SKM-1 (cell line): ENCODE results near the gene SLC50A1.
A peak's percentile ranks its signal among the peaks of the same experiment; 100 is the strongest.

Experiments
- DNase-seq: peaks from one replicate; lab custom pipeline; 2025; ENCODE audit not compliant: unreplicated experiment; lab: John Stamatoyannopoulos, UW

The SLC50A1 gene

DNA sequence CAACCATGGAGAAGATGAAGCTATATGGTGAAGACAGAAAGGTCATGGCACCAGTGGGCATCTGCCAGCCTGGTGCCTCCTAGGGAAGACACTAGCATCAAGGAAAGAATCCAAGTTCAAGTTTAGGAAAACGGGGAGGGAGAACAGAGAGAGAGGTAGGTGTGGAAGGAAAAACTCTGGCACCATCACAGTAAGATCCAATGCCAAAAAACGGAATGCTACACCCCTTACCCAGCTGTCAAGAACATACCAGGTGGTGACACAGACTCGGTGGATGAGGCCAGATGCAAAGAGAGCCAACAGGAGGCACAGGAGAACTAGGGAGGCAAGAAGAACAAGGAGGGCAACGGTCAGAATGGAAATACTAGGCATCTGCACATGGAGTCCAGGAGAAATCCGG lies 33.9 kb downstream of the SLC50A1 start:
- no peak for DNase-seq

DNA sequence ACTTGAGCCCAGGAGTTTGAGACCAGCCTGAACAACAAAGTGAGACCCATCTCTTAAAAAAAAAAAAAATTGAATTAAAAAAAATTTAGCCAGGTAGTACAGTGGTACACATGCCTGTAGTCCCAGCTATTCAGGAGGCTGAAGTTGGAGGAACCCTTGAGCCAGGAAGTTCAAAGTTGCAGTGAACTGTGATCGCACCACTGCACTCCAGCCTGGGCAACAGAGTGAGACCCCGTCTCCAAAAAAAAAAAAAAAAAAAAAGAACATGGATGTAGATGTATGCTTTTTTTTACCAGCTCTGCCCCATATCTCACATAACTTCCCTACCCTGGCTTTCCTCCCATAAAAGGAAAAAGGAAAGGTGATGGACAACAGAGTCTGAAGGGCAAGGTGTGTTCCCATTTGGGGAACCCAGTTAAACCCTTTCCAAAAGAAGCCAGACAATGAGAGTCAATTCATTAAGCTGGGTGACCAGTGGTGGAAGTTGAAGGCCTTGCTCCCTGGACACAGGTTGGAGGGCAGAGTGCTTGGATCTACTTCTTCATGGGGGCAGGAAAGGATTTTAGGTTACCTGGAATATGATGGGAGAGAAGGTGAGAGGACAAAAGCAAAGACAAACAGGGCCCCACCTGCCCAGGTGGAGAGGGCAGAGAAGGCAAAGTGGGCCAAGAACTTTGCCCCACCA lies 34.6 kb downstream of the SLC50A1 start:
- DNase-seq, result no peak

- no peak for DNase-seq
Measured at GRCh38 chr1:155170806-155171205, 35.2 kb downstream of the SLC50A1 start.

DNA sequence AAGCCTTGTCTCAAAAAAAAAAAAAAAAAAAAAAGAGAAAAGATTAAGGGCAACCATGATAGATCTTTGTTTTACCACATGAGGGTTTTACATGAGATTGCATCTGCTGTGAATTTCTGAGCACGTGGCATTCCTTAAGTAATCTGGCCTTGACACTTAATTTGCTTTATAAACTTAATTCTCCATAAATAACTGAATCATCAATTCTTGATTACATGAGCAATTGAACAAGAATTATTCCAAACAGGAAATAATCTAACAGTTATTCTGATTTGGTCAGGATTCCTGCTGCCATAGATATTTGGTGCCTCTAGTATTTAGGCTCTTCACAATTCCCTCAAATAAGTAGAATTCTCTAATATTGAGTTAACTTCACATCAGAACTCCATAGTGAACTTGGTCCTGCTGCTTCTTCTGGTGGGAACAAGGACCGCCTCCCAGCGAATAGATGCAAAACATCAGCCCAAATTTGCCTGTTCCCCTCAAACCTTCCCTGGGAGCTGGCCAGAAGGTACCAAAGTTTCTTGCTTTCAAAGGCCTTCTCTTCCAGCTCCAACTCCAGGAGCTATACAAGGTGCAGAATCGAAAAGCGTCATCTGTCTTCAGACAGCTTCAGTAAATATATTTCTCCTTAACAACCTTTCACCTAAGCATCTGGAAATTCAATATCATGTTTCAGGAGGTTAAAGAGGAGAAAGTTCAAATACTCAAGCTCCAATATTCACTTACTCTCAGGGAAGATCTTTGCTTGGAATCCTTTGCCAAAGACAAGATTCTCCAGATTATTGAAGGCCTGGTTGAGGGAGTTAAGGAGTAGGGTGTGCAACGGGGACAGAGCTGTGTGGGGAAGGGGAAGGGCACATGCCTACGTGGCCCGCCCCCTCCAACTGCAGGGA lies 36.4 kb downstream of the SLC50A1 start:
- DNase-seq, result no peak

DNA sequence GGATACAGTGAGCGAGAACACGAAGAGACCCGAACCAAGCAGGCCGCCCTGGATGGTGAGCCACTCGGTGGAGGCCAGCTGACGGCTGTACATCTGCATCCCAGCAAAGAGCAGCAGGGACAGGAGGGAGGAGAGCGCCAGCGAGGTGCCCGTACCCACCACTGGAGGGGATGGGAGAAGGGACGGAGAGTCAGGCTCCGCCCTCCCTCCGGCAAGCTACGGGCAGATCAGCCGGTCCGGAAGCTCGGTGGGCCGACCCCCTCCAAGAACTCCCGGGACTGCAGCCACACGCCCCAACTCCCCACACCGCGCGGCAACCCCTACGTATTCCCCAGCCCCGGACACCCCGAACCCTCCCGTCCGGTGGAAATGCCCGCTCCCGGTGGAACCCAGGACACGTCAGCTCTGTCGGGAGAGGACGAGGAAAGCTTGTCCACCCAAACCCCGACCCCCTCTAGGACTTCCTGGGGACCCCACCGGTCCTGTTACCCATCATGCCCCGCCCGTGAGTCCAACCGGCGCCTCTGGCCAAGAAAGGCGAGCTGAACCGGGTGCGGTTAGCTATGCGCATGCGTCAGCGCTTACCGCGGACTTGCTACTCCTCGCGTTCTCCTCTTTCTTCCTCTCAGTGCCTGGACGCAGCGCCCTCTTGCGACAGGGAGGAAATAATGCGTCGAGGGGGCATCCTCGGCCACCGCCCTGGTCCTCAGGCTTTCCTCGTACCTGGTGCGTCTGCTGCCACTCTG lies 37.3 kb downstream of the SLC50A1 start, which contains the start of gene KRTCAP2:
KRTCAP2 (minus strand) TSS at position 573 of the 746 bp plus-strand sequence; CDS start at position 493, 80 bp downstream.
- DNase-seq, result peak; percentile 99

DNA sequence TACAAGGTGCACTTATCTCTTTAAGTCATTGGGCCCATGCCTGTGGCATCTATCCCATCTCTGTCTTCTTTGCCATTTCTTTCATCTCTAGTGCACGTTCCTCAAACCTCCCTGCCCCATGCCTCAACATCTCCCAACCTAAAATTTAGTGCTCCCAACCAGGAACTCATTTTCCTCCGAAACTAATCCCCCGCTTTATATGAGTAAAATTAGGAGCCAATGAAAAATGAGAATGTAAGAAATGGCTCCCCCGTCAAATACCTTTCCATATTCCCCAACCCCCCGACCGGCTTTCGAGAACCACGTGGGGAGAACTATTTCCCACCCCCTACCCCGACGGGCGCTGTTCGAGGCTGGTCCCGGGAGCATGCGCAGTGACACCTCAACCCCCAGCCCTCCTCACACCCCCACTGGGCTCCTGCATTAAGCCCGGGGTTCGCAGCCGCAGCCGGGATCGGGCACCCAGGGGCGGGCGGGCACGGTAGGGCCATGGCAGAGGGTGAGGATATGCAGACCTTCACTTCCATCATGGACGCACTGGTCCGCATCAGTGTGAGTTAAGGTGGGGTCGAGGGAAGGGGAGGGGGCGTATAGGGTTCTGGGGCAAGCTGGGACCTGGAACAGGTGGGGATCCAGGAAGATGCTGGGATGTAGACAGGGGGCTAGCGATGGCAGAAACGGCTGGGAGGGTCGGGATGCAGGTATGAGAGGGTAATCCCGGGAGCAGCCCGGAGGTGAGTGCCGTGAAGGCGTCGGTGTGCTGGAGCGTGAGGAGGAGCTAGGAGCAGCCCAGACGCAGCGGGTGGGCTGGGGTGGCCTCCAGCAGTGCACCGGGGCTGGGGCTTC lies 38.0 kb downstream of the SLC50A1 start, which contains the start of gene TRIM46:
TRIM46 (plus strand) TSS at position 372 of the 846 bp plus-strand sequence; CDS start at position 490, 118 bp downstream.
- no peak for DNase-seq

DNA sequence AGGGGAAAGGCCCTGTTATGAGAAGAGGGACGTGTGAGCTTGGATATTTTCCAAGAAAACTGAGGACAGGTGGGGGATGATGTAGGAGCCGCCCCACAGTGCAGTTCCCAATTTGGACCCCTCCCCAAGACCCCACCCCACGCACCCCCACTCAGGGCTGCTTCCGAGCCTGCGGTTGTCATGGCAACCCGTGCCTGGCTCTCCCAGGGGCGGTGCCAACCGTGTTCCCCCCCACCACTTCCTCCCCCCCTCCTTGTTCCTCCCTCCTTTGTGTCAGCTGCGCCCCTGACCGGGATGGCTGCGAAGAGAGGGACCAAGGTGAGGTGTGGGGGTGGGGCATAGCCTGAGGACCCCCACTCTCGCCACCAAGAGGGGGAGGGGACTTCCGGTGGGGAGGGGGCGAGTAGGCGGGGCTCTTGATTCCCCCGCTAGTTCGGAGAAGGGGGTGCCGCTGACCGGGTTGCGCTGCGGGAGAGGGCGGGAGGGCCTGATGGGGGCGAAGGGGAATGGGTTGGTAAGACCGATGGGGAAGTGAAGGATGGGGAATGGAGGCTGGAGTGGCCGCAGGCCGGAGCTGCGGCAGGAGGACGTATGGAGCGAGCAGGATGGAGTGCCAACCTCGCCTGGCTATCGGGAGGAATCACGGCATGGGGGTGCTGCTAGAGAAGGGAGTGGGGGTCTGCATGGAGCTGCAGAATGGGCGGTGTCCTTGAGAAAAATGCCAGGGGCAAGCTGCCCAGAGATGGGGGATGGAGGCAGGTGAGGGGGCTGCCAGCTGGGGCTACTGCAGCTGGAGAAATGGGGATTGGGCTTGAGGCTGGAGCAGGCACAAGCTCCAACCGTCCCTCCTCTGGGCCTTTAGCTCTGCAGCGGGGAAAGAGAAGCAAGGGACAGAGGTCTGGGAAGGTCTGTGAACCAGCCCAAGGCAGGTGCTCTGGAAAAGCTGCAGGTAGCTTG lies 39.0 kb downstream of the SLC50A1 start:
- DNase-seq, result no peak

- no peak for DNase-seq
Measured at GRCh38 chr1:155175281-155175926, 39.8 kb downstream of the SLC50A1 start.

GRCh38 chr1:155175927-155176371 lies 40.3 kb downstream of the SLC50A1 start:
- no peak for DNase-seq

DNA sequence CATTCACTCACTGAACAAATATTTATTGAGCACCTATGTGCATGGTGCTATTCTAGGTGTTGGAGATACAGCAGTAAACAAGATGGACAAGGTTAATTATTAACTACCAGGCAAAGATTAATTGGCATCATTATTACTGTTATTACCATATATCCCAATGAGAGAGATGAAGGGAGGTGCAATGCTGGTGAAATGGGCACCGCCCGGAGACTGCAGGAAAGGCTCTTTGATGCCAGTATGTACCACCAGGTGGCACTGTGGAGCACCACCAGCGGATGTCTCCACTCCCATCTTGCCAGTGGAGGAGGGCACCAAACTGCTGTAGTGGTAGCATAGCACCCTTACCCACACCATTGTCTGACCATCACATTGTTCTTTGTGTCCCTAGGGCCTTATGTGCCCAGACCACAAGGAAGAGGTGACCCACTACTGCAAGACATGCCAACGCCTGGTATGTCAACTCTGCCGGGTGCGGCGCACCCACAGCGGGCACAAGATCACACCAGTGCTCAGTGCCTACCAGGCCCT lies 41.0 kb downstream of the SLC50A1 start:
- peak; percentile 66 for DNase-seq

- no peak for DNase-seq
Measured at GRCh38 chr1:155177192-155177917, 41.7 kb downstream of the SLC50A1 start.

DNA sequence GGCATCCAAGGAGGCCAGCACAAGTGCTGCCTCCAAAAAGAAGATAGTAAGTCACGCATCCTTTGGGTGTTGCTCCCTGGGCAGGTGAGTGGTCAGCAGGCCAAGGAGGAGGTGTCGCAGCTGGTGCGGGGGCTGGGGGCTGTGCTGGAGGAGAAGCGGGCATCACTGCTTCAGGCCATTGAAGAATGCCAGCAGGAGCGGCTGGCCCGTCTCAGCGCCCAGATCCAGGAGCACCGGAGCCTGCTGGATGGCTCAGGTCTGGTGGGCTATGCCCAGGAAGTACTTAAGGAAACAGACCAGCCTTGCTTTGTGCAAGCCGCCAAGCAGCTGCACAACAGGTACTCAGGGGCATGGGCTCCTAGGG lies 42.2 kb downstream of the SLC50A1 start:
- DNase-seq, result no peak

- peak; percentile 77 for DNase-seq
Measured at GRCh38 chr1:155178441-155179111, 42.9 kb downstream of the SLC50A1 start.

DNA sequence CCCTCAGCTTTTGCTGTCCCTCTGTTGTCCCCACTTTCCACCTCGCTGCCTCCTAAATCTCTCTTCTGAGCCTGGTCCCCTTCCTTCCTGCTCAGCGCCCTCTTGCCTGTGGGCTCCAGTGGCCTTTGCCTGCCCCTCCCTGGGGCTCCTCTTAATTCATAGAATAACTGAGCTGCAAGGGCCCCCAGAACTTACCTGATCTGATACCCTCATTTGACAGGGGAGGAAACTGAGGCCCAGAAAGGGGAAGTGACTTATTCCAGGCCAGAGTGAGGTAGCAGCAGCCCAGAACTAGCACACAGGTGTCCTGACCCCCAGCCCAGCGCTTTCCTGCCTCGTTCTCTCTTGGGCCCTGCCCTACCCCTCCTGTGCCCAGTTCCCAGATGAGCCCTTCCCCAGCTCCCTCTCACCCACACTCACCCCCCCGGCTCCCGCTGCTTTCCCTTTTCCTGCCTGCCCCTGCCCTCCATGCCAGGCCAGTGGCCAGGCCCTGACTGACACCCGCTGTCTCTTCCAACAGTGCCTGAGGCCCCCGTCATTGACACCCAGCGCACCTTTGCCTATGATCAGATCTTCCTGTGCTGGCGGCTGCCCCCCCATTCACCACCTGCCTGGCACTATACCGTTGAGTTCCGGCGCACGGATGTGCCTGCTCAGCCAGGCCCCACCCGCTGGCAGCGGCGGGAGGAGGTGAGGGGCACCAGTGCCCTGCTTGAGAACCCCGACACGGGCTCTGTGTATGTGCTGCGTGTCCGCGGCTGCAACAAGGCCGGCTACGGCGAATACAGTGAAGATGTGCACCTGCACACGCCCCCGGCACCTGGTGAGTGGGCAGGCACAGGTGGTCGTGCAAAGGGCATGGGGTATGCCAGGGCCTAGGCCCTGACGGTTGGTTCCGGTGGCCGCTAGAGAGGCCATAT lies 43.7 kb downstream of the SLC50A1 start:
- DNase-seq, result no peak

DNA sequence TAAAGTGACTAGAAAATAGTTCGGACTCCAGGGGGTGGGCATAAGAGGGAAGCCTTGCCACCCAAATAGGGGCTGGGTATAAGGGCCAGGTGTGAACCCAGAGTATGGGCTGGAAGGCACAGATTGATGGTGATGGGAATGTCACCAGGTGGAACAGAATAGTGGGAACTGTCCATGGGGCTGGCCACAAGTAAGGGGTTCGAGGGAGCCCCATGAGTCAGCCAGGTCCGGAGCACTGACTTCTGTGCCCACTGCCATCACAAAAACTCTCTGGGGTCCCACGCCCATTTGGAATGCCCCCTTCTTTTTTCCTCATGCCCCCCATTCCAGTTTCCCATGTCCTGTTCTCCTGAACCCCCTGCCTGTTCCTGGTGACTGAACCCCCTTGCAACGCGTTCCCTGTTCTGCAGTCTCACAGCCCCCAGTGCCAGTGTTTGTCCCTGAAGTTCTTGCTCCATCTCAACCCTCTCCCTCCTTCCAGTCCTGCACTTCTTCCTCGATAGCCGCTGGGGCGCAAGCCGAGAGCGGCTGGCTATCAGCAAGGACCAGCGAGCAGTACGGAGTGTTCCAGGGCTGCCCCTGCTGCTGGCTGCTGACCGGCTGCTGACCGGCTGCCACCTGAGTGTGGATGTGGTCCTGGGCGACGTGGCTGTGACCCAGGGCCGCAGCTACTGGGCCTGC lies 45.9 kb downstream of the SLC50A1 start:
- no peak for DNase-seq
